ENCODE measurements around the gene MCRIP2.

Gene MCRIP2

DNA sequence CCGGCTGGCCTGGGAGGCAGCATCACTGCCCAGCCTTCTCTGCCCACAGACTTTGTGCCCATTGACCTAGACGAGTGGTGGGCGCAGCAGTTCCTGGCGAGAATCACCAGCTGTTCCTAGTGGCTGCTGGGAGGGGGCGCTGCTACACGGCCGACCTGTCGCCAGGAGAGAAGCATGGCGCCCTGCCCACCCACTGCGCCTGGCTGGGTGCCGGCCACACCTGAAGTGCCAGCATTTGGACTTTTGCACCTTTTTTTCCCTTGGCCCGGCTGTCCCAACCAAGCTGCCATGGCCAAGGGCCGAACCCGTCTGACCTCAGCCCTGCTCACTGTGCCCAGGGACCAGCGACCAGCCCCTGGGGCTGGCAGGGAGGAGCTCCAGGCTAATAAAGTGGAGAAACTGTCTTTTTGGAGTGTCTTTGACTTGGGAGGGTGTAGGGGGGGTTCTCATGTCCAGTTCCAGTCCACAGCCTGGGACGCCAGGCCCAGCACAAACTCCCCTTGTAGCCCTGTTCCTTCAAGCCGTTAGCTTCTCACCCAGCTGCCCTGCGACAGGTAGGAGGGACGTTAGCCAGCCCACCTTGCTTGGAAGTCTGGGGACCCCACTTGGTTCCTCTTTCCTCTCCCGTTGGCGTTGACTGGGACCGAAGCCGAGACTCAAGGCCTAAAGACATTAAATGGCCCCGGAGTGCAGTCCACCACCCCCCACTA lies 6.6 kb downstream of the MCRIP2 start:
- DNase-seq (ENCODE audit: low spot score) = no peak

DNA sequence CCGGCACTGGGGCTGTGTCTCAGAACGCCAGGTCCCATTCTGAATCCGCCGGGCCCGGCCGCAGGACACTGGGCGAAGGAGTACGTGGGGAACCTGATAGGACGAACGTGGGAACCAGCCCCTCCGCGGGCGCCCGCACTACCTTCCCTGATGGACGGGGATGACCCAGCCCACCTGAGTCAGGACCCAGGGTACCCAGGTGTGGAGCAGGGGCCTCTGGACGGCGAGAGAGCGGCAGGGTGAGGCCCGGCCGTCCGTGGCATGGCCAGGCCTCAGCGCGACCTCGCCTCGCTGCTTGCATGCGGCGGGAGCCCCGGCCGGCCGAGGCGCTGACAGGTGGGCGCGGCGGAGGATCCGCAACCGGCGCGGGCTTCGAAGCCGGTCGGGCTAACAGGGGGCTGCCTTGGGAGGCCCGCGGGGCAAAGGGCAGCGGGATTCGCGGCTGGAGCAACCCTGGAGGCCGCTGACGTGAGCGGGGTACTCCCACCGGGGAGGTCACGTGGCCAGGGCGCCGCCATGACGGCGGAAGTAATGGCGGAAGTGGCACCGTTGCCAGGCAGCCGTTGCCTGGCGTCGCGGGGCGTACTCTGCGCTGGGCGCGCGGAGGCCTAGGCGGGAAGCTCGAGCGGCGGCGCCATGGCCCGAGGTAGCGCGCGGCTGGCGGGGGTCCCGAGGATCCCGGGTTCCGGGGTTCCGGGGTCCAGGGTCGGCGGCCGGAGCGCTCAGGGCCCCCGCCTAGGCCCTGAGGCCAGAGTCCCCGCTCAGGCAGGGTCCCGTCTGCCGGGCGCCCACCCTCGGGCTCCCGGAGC lies 7.4 kb downstream of the MCRIP2 start, which contains the start of gene WDR90:
WDR90 (plus strand) TSS at position 585 of the 809 bp plus-strand sequence; CDS start at position 637, 52 bp downstream.
- peak; percentile 91 for DNase-seq (ENCODE audit: low spot score)

- no peak for DNase-seq (ENCODE audit: low spot score)
Observed at GRCh38 chr16:649631-650030, 8.0 kb downstream of the MCRIP2 start.

DNA sequence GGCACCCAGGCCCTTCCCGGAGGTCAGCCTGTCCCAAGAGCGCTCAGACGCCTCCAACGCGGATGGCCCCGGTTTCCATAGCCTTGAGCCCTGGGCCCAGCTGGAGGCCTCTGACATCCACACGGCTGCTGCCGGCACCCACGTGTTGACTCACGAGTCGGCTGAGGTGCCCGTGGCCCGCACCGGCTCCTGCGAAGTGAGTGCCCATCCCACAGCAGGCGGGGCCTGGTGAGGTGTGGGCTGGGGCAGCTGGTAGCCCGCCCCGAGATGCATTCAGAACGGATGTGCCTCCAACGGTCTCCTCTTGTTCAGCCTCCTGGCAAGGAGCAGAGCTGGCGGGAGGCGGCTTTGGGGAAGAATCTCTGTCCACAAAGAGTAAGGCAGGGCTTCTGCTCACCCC lies 10.2 kb downstream of the MCRIP2 start:
- DNase-seq (ENCODE audit: low spot score) = no peak

DNA sequence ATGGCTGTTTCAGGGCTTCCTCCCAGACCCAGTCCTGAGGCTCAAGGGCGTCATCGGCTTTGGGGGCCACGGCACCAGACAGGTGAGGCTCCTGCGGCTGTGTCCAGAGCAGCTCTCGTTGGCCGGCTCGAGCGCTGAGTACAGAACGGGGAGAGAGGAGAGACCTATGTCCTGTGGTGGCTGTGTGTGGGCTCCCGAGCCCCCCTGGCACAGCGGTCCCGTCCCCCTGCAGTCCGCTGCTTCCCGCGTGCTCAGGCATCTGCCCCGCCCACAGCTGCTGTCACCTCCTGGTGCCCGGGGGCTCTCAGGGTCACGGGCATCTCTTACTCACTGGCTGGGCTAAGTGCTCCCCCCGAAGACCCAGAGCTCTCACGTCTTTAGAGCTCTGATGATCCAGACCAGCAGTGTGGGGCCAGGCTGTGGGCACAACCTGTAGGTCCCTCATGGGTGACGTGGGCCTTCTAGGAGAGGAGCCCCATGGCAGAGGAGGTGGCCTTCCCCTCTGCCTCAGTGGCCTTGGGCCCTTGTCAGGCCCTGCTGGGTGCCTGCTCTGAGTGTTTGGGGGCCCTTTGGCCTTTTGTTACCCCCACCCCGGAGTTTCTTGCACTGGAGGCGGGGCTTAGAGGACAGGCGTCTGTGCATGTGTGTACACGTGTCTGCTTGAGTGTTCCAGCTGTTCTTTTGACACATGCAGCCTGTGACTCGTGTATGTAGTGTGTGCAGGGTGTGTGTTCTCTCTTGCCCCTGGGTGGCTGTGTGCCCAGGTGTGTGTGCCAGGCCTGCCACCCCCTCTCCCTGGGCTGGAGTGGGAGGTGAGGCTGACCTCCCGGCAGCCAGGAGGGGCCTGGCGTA lies 11.1 kb downstream of the MCRIP2 start:
- no peak for DNase-seq (ENCODE audit: low spot score)

- no peak for DNase-seq (ENCODE audit: low spot score)
Observed at GRCh38 chr16:654034-654433, 12.4 kb downstream of the MCRIP2 start.

DNA sequence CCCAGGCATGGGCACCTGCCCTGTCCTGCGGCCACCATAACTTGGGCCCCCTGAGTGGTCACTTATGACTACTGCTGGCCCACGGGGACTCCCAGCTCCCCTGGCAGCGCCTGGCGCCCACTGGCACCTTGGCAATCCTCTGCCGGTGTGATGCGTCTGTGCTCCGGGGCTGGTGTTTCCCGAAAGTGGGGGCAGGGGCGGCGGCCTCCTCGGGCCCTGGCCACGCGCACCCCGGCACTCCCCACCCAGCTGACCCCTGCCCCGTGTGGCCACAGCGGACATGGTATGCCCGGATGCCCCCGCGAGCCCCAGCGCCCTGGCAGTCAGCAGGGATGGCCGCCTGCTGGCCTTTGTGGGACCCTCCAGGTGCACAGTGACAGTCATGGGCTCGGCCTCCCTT lies 15.9 kb downstream of the MCRIP2 start:
- no peak for DNase-seq (ENCODE audit: low spot score)

GRCh38 chr16:658679-659571 lies 17.3 kb downstream of the MCRIP2 start:
- no peak for DNase-seq (ENCODE audit: low spot score)

DNA sequence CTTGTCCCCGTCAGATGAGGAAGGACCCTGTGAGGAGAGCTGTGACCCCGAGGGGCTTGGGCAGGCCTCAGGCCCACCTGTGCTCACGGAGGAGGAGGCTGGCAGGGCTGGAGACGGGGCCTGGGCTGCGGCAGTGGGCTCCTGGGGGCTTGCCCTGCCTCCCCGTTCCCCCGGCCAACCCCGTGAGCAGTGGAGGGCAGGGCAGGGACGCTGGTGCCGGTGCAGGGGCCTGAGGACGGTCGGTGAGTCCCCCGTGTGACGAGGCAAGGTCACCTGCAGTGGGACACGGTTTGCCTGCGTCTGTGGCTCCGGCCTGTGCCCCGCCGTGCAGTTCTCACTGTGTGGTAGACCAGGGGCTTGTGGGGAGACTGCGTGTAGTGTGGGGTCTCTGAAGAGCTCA lies 18.0 kb downstream of the MCRIP2 start:
- DNase-seq (ENCODE audit: low spot score) = no peak

DNA sequence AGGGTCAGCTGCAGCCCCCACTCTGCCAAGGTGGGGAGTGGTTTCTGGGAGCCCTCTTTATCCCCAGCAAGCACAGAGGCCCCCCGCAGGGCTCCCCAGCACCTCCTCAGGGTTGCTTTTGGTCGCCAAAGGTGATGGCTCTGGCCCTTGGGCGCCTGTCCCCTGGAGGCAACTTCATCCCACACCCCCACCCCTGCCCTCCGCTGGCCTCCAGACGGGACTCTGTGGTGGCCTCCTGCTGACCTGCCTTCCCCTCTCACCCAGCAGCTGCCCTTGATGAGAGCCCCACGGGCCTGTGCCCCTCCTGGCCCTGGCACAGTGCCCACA lies 18.5 kb downstream of the MCRIP2 start:
- no peak for DNase-seq (ENCODE audit: low spot score)

DNA sequence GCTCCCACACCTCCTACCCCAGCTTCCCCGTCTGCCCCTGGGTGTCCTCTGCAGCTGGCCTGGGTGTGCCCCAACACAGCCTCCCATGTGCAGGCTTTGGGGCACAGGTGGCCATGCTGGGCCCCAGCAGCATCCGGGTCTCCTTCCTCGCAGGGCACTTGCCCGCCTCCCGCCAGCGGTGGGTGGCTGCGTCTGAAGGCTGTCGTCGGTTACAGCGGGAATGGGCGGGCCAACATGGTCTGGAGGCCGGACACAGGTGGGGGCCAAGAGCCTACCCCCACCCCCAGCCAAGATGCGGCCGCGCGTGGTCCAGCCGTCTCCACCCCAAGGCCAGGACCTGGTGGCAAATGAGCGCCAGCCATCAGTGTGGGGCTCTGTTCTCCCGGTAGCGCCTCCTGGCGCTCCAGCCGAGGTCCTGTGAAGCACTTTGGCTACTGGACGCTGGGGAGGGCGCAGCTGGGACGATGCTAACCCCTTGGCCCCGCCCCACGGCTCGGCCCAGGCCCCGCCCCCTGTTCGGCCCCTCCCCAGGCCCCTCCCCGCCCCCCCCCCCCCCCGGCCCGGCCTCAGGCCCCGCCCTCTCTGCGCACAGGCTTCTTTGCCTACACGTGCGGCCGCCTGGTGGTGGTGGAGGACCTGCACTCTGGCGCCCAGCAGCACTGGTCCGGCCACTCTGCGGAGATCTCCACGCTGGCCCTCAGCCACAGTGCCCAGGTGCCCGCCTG lies 19.0 kb downstream of the MCRIP2 start:
- peak; percentile 86 for DNase-seq (ENCODE audit: low spot score)

- DNase-seq (ENCODE audit: low spot score) = no peak
Observed at GRCh38 chr16:661184-661821, 19.7 kb downstream of the MCRIP2 start.

GRCh38 chr16:662095-662494 lies 20.5 kb downstream of the MCRIP2 start:
- DNase-seq (ENCODE audit: low spot score) = no peak

- DNase-seq (ENCODE audit: low spot score) = no peak
Observed at GRCh38 chr16:662597-662996, 21.0 kb downstream of the MCRIP2 start.

GRCh38 chr16:666572-666971 lies 24.9 kb downstream of the MCRIP2 start:
- DNase-seq (ENCODE audit: low spot score) = no peak

- no peak for DNase-seq (ENCODE audit: low spot score)
Observed at GRCh38 chr16:667113-667779, 25.6 kb downstream of the MCRIP2 start.

GRCh38 chr16:667780-668518 lies 26.3 kb downstream of the MCRIP2 start, which contains the start of gene RHOT2:
Gene RHOT2, plus strand, starts transcription at chr16:668132. Its CDS starts 68 bp downstream, at chr16:668200.
- DNase-seq (ENCODE audit: low spot score) = peak; percentile 92

DNA sequence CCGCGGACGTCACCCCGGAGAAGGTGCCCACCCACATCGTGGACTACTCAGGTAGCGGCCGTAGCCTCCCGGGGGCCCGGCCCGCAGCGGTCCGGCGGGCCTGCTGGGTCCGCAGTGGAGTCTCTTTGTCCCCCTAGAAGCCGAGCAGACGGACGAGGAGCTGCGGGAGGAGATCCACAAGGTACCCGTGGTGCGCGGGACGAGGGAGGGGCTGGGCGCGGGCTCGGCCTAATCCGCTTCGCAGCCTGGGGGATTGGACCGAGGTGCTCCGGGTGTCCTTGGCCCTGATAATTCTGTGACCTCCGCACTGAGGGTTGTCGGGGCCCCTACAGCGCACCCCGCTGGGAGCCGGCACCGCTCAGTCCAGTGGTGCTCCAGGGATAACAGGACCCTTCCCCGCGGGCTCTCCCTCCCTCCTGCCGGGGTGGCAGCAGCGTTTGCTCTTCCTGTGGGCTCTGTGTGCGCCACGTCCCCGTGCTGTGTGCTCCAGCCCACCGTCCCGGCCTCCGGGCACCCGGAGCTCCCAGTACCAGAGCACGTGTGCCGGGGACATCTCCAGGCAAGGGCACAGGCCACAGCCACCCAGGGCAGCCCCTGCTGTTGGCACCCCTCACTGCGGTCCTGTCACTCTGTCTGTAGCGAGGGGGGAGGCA lies 27.0 kb downstream of the MCRIP2 start:
- DNase-seq (ENCODE audit: low spot score) = no peak
